Tongue (tissue), 2 donors: ENCODE measurements around the gene ANKRD30B. TPM values are rescaled to one million over a fixed set of nuclear protein-coding genes. Genes with fewer than 3 reads are reported as not detected.
"Not testable (repeated sequence)": the region's sequence is repeated elsewhere in the genome, so short reads cannot be mapped to it uniquely, and the experiment has no call there.

ENCODE experiments used
- DNase-seq: peaks from one replicate; pipeline ENCODE4 v3.0.0-alpha.2; 2015
- total RNA-seq: library from RNA; depleted of rRNA; stranded (reverse); fragments of >200 nt; gene quantifications from one replicate; pipeline ENCODE4 v1.2.3, GENCODE V29; 2014

The ANKRD30B gene, protein sequence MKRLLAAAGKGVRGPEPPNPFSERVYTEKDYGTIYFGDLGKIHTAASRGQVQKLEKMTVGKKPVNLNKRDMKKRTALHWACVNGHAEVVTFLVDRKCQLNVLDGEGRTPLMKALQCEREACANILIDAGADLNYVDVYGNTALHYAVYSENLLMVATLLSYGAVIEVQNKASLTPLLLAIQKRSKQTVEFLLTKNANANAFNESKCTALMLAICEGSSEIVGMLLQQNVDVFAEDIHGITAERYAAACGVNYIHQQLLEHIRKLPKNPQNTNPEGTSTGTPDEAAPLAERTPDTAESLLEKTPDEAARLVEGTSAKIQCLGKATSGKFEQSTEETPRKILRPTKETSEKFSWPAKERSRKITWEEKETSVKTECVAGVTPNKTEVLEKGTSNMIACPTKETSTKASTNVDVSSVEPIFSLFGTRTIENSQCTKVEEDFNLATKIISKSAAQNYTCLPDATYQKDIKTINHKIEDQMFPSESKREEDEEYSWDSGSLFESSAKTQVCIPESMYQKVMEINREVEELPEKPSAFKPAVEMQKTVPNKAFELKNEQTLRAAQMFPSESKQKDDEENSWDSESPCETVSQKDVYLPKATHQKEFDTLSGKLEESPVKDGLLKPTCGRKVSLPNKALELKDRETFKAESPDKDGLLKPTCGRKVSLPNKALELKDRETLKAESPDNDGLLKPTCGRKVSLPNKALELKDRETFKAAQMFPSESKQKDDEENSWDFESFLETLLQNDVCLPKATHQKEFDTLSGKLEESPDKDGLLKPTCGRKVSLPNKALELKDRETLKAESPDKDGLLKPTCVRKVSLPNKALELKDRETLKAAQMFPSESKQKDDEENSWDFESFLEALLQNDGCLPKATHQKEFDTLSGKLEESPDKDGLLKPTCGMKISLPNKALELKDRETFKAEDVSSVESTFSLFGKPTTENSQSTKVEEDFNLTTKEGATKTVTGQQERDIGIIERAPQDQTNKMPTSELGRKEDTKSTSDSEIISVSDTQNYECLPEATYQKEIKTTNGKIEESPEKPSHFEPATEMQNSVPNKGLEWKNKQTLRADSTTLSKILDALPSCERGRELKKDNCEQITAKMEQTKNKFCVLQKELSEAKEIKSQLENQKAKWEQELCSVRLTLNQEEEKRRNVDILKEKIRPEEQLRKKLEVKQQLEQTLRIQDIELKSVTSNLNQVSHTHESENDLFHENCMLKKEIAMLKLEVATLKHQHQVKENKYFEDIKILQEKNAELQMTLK (N-terminal part only)
- total RNA-seq: not detected

DNA sequence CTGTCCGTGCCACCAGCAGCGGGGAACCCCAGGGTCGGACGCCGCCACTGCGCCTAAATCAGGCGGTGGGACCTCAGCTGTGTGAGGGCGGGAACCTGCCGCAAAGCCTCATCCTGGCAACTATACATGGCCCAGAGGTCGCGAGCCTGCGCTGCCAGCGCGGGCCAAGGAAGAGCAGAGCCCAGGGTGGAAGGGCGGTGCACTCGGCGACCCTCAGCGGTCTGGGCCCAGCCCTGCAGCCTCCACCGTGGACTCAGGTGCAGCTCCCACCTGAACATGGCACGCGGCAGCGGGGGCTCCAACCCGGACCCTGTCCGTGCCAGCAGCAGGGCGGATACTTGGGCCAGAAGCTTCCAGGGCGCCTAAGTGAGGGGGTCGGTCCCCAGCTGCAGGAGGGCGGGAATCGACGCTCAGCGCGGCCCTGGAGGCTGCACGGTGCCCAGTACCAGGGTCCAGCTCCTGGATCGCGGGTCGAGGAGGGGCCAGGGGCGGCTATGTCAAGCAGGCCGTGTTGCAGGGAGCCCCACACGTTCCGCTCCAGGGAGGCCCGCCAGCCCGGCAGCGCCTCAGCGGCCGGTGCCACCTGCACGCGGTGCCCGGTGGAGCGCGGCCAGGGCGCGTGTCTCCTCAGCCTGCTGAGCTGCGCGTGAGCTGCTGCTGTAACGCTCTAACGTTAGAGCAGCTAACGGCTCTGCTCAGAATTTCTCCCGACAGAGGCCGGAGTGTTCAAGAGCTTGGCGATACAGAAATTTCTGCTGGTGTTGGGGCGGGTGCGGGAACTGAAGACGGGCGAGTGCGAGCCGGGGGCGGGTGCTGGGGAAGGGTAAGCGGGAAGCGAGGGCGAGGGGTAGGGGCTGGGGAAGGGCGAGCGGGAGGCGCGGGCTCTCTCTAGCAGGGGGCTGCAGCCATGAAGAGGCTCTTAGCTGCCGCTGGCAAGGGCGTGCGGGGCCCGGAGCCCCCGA, at the start of gene ANKRD30B:
ANKRD30B (plus strand) TSS at position 660 of the 962 bp plus-strand sequence; CDS start at position 908, 248 bp downstream.
- DNase-seq: peak; percentile 0

DNA sequence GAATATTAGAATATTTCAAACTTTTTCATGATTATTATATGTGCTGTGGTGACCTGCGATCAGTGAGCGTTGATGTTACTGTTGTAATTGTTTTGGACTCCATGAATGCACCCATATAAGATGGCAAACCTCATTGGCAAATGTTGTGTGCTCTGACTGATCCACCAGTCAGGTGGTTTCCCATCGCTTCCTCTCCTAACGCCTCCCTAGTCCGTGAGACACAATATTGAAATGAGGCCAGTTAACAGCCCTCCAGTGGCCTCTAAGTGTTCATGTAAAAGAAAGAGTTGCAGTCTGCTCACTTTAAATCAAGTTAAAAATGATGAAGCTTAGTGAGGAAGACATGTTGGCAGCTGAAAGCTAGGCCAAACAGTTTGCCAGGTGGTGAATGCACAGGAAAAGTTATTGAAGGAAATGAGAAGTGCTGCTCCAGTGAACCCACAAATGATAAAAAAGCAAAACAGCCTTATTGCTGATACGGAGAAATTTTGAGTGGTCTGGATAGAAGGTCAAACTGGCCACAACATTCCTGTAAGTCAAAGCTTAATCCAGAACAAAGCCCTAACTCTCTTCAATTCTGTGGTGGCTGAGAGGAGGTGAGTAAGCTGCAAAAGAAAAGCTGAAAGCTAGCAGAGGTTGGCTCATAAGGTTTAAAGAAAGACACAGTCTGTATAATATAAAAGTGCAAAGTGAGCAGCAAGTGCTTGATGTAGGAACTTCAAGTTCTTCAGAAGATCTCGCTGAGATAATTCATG, 46.5 kb upstream of the ANKRD30B start:
- not testable (repeated sequence) for DNase-seq

DNA sequence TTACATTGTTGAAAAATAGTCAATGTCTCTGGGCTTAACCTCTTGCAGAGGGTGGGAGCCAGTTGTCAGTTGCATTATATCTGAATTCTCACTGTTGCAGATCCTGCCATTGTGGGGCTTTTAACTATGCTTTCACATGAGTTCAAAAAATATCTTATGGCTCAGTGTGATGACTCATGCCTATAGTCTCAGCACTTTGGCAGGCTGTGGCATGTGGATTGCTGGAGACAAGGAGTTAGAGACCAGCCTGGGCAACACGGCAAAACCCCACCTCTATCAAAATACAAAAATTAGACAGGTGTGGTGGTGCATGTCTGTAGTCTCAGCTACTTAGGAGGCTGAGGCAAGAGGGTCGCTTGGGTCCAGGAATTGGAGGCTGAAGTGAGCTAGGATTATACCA, 38.2 kb upstream of the ANKRD30B start:
- not testable (repeated sequence) for DNase-seq

DNA sequence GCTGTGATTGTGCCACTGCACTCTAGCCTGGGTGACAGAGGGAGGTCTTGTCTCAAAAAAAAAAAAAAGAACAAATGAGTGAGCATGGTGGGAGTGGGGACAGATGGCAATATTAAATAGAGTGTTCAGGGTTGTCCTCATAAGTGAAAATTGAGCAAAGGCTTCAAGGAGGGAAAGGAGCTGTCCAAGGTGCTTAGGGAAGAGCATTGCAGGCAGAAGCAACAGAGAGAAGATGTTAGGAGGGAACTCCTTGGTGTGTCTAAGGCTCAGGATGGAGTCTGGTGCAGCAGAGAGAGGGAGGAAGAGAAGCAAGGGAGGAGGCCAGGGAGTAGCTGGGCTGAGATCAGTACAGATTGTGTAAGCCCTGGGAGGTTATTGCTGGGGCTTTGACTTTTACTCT, 26.4 kb upstream of the ANKRD30B start:
- DNase-seq: not testable (repeated sequence)

DNA sequence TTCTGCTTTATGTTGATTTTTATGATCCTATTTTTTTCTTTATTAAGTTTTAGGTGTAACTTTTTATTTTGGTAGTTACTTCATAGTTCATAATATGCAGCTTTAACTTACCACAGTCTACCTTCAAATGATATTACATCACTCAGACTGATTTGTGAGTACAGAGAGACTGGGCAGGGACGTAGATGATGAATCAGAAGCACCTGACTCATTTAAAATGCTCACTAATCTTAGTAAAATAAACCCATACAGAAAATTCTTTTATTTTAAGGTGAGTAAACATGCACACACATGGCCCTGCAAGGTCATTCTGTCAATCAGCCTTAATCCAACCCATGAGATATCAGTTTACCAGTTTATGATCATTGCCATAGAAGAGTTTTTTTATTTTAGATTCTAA, 8.9 kb upstream of the ANKRD30B start:
- DNase-seq: not testable (repeated sequence)

DNA sequence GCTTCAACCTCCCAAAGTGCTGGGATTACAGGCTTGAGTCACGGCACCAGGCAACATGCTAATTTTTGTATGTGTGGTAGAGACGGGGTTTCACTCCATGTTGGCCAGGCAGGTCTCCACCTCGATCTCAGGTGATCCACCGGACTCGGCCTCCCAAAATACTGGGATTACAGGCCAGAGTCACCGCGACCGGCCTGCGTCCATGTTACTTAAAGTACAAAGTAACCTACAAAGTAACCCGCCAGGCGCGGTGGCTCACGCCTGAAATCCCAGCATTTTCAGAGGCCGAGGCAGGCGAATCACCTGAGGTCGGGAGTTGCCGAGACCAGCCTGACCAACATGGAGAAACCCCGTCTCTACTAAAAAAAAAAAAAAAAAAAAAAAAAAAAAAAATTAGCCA, 1.1 kb upstream of the ANKRD30B start:
- no peak for DNase-seq

DNA sequence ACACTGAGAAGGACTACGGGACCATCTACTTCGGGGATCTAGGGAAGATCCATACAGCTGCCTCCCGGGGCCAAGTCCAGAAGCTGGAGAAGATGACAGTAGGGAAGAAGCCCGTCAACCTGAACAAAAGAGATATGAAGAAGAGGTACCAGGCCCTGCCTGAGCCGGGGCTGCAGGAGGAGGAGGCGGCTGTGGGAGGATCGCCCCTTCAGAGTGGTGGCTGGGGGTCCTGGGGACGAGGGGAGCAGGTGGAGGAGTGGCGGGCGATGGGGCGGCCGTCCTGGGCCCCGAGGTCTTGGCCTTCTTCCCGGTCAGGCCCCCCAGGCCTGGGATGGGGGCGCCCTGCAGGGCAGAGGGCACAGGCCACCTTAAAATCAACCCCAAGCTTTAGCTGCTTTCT, 524 bp downstream of the ANKRD30B start:
- DNase-seq: no peak

DNA sequence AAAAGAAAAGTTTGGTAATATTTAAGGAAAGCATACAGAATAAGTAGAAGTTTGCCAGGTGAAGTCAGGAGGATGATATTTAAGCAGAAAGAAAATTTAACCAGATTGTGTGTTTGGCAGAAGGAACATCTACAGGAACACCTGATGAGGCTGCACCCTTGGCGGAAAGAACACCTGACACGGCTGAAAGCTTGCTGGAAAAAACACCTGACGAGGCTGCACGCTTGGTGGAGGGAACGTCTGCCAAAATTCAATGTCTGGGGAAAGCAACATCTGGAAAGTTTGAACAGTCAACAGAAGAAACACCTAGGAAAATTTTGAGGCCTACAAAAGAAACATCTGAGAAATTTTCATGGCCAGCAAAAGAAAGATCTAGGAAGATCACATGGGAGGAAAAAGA, 15.6 kb downstream of the ANKRD30B start:
- not testable (repeated sequence) for DNase-seq

DNA sequence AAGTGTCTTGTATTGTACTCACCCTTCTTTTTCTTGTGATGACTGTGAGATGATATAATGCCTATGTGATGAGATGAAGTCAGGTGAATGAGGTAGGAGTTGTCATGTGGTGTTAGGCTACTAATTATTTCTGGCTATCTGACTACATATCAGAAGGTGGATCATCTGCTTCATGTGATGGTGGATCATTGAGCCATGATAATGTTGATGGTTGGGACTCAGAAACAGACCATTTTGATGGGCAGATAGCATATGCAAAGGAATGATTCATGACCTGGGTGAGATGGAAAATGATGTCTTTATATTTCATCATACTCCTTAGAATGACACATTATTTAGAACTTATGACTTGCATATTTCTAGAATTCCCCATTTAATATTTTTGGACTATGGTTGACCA, 19.5 kb downstream of the ANKRD30B start:
- no peak for DNase-seq

DNA sequence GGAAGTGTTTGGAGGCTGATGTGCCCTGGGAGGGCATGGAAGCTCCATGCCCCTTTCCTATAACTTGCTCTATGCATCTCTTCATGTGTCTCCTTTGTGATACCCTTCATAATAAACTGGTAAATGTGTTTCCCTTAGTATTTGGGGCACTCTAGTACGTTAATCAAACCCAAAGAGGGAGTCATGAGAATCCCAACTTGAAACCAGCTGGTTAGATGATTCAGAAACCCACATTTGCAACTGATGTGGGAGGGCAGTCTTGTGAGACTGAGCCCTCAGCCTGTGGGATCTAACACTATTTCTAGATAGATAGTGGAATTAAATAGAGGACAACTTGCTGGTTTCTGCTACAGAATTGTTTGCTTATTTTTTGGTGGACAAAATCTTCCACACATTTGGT, 20.3 kb downstream of the ANKRD30B start:
- DNase-seq: no peak

DNA sequence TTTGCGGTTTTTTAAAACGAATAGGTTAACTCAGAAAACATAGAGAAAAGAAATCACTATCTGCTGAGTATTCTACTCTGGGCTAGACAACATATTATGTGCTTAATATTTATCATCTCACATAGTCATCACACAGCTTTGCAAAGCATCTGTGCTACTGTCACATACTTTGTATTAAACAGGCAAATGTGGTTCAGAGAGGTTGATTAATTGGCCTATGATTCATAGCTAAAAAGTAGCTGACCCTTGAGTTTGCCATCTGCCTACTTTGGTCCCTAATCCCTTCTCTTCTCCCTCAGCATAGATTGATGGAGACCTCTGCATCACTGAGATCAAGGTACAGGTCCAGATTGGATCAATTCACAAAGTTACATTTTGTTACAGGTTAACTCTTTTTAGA, 21.4 kb downstream of the ANKRD30B start:
- DNase-seq: no peak

DNA sequence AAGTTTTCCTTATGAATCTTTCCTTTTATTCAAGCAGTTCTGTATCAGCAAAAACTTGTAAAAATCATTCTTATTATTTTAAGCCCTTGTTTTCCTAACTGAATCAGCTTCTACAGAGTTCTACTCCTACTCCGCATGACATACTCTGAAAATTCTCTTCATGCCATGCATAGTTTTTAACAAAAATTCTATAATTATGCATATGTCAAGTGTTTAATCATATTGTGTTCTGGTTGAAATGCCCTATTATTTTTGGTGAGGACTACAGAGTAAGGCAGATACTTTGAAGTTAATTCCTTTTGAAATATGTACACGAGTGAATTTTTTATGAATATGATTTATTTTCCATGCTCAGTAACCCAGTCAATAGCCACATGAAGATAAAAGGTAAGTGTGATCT, 28.8 kb downstream of the ANKRD30B start:
- DNase-seq: no peak

DNA sequence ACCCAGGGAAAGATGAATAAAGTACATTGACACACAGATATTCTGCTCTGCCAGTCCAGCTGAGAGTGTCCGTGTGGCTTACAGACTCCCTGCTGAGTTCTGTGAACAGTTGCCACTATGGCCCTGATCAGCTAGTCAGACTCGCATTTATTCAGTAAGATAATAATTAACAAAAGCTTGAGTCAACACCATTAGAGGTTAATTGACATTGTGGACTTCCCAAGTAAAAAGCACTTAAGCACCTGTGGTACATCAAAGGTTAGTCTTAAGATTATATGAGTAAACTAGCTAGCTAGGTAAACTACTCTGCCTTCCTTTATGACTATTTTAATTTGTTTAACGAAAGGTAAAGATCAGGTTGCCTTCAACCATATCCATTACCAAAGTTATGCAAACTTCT, 33.7 kb downstream of the ANKRD30B start:
- DNase-seq: no peak

DNA sequence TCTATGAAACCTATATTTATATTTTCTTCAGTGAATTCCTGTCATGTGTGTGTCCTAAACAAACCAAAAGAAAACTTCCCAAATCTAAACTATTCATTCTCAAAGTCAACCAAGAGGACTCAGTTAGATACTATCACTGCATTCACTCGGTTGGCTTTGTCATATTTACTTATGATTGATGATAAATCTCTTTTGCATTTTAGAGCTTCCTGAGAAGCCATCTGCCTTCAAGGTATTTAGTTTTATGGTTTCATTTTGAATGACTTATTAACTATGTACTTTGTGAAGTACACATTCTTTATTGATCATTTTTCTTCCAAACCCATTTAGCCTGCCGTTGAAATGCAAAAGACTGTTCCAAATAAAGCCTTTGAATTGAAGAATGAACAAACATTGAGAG, 36.2 kb downstream of the ANKRD30B start:
- DNase-seq: no peak

DNA sequence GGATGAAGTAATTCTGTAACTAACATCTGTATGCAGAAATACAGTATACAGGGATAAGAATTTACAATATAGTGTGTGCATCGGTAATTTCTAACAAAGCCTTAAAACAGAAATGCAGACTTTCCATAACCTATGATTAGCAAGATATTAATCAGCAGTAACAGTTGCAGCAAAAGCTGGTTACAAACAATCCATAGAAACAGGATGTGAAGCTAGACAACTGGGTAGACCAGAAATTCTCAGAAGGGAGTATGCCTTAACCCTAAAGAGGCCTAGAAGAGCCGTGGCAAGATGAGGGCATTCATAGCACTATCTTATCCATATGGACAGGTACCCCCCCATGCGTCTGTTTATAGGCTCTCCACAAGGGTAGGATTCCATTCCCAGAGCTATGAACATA, 48.9 kb downstream of the ANKRD30B start:
- not testable (repeated sequence) for DNase-seq

DNA sequence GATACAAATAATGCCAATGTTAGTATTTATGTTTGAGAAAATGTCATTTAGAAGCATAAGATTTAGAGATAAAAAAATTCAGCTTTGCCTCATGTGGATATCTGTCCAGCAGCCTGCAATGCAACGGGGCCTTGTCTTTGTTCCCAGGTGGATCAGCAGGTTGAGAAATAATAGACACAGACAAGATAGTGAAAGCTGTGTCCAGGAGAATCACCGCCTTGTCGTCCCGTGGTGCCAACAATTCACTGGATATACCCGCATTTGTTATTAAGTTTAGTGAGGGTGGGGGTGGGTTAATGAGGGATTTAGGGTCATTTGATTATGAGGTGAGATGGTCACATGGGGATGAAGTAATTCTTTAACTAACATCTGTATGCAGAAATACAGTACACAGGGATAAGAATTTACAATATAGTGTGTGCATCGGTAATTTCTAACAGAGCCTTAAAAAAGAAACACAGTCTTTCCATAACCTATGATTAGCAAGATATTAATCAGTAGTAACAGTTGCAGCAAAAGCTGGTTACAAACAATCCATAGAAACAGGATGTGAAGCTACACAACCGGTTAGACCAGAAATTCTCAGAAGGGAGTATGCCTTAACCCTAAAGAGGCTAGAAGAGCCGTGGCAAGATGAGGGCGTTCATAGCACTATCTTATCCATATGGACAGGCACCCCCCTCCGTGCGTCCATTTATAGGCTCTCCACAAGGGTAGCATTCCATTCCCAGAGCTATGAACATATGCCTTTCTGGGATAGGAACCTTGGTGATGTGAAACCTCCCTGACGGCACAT, 50.2 kb downstream of the ANKRD30B start:
- DNase-seq: not testable (repeated sequence)

DNA sequence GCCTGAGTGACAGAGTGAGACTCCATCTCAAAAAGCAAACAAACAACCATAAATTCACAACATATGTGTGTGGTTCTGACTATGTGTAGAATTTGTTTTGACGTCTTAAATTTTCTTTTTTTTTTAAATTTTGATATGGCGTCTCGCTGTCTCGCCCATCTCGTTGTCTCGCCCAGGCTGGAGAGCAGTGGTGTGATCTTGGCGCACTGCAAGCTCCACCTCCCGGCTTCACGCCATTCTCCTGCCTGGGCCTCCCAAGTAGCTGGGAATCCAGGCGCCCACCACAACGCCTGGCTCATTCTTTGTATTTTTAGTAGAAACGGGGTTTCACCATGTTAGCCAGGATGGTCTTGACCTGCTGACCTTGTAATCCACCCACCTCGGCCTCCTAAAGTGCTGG, 63.1 kb downstream of the ANKRD30B start:
- not testable (repeated sequence) for DNase-seq

DNA sequence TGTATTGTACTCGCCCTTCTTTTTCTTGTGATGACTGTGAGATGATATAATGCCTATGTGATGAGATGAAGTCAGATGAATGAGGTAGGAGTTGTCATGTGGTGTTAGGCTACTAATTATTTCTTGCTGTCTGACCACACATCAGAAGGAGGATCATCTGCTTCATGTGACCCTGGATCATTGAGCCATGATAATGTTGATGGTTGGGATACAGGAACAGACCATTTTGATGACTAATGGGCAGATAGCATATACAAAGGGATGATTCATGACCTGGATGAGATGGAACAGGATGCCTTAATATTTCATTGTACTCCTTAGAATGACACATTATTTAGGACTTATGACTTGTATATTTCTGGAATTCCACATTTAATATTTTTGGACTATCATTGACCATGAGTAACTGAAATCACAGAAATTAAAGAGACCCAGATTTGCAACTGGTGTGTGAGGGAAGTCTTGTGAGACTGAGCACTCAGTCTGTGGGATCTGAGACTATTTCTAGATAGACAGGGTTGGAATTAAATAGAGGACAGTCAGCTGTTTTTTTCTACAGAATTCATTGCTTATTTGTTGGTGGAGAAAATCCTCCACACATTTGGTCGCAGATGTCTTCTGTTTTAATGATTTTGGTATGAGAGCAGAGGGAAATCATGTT, 79.1 kb downstream of the ANKRD30B start:
- not testable (repeated sequence) for DNase-seq

DNA sequence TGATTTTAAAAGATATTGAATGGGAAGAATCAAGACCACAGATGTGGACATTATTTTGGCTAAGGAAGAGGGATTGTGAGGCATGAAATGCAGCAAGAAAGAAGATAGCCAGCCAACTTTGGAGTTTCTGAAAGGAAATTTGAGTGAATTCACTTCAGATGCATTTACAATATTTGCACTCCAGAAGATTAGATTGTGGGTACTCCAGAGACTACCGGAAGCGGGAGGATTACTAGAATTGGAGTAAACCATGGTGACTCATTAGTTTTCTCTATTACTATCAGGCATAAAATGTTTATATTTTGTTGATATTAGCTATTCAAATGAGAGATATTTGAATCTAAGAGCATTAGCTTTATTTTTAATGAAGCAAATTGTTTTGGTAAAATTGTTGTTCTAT, 93.6 kb downstream of the ANKRD30B start:
- DNase-seq: not testable (repeated sequence)
